Parathyroid adenoma (tissue), 2 donors: Measurements from ENCODE around the gene SEC31B.

Experiments
- H2AFZ ChIP-seq: fragments of 300-600 bp; sonication (generic); one replicate; pipeline ENCODE4 v1.7.0; 2017; ENCODE audit warnings: antibody characterized with exemption, mild to moderate bottlenecking
- H3K27ac ChIP-seq: fragments of 300-600 bp; sonication (generic); one replicate; pipeline ENCODE4 v1.7.0; 2017
- H3K27me3 ChIP-seq: fragments of 300-600 bp; sonication (generic); one replicate; pipeline ENCODE4 v1.7.0; 2017; ENCODE audit warnings: low read length; ENCODE audit not compliant: control insufficient read depth, insufficient read depth
- H3K36me3 ChIP-seq: fragments of 300-600 bp; sonication (generic); one replicate; pipeline ENCODE4 v1.7.0; 2017; ENCODE audit warnings: low read length; ENCODE audit not compliant: control insufficient read depth, insufficient read depth
- H3K4me1 ChIP-seq: fragments of 300-600 bp; sonication (generic); one replicate; pipeline ENCODE4 v1.7.0; 2017; ENCODE audit warnings: control low read depth
- H3K4me2 ChIP-seq: fragments of 300-600 bp; sonication (generic); one replicate; pipeline ENCODE4 v1.7.0; 2017; ENCODE audit warnings: low read length
- H3K4me3 ChIP-seq: fragments of 300-600 bp; sonication (generic); one replicate; pipeline ENCODE4 v1.7.0; 2017; ENCODE audit warnings: low read depth, low read length
- H3K79me2 ChIP-seq: fragments of 300-600 bp; sonication (generic); one replicate; pipeline ENCODE4 v1.7.0; 2017; ENCODE audit warnings: control low read depth
- H3K9ac ChIP-seq: fragments of 300-600 bp; sonication (generic); one replicate; pipeline ENCODE4 v1.7.0; 2017; ENCODE audit warnings: mild to moderate bottlenecking
- H3K9me3 ChIP-seq: fragments of 300-600 bp; sonication (generic); one replicate; pipeline ENCODE4 v1.7.0; 2017; ENCODE audit warnings: low read length; ENCODE audit not compliant: control insufficient read depth
- TF ChIP-seq, protein P1 (sequence below): fragments of 300-600 bp; sonication (generic); IDR thresholded peaks from one replicate; pipeline ENCODE4 v1.7.0; 2017; ENCODE audit warnings: antibody characterized with exemption, mild to moderate bottlenecking
- donor health status: primary hyperparathyroidism.

Gene SEC31B

DNA sequence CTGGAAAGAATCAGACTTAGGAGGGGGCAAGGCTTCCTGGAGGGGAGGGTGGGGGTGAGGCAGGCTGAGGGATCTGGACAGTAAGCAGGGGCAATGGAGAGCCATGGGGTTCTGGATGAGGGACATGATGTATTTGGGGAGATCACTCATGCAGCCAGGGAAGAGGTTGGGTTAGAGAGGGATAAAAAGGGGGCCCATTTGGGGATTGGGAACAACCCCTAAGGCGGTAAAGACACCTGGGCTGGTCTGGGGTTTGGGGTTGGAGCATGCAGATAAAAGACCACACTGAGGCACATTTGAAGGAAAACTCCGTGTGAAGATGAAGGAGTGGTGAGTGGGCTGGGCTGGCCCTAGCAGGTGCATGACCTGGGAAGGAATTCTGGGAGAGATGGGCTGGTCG, 46.9 kb upstream of the SEC31B start:
- Histone ChIP-seq H3K36me3 (no peaks in the 10 kb centered on the region), H3K27ac (no peak overlapping the region), H3K4me1 (no peaks in the 10 kb centered on the region), H3K4me3 (no peak overlapping the region), H3K4me2 (no peak overlapping the region), H3K79me2 (no peaks in the 10 kb centered on the region), H3K9ac (no peak overlapping the region), H2AFZ (no peak overlapping the region), H3K27me3 (no peaks in the 10 kb centered on the region), H3K9me3 (no peaks in the 10 kb centered on the region)
- TF ChIP-seq, protein P1, sequence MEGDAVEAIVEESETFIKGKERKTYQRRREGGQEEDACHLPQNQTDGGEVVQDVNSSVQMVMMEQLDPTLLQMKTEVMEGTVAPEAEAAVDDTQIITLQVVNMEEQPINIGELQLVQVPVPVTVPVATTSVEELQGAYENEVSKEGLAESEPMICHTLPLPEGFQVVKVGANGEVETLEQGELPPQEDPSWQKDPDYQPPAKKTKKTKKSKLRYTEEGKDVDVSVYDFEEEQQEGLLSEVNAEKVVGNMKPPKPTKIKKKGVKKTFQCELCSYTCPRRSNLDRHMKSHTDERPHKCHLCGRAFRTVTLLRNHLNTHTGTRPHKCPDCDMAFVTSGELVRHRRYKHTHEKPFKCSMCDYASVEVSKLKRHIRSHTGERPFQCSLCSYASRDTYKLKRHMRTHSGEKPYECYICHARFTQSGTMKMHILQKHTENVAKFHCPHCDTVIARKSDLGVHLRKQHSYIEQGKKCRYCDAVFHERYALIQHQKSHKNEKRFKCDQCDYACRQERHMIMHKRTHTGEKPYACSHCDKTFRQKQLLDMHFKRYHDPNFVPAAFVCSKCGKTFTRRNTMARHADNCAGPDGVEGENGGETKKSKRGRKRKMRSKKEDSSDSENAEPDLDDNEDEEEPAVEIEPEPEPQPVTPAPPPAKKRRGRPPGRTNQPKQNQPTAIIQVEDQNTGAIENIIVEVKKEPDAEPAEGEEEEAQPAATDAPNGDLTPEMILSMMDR: no peak

DNA sequence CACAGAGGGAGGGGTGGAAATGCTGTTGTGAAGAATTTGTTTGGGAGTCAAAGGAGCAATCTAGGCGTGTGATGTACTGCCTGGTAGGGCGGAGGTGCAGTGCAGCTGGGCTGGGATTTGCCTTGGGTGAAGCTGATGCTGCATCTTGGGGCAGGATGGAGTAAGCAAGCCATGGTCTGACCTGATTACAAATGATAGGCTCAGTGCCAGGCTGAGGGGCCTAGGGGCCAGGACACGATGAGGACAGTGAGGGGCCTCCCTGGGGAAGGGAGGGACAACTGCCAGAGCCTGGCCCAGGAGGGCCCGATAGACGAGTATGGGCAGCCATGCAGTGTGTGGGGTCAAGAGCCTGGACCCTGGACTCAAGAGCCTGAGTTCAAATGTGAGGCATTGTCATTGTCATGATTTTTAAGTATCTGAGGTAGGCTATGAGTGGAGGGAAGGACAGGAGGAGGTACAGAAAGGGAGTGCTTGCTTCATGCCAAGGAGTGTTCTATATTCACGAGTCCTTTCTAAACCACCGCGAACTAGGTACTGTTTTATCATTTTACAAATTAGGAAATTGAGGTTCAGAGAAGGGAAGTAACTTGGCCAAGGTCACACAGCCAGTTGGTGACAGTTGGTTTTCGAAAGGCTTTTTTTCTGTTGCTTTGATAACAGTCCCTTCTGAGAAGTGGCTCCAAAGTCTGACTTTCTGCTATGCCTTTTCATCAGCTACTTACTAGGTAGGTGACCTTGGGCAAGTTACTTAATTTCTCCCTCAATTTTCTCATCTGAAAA, 45.7 kb upstream of the SEC31B start:
- no peak overlapping the region for H3K9ac ChIP-seq
- no peaks in the 10 kb centered on the region for H3K79me2 ChIP-seq
- TF ChIP-seq, protein P1: no peak
- no peaks in the 10 kb centered on the region for H3K36me3 ChIP-seq
- H3K27me3 ChIP-seq: no peaks in the 10 kb centered on the region
- H3K27ac ChIP-seq: no peak overlapping the region
- H3K4me1 ChIP-seq: no peaks in the 10 kb centered on the region
- H3K9me3 ChIP-seq: no peaks in the 10 kb centered on the region
- no peak overlapping the region for H3K4me3 ChIP-seq
- H2AFZ ChIP-seq: no peak overlapping the region
- H3K4me2 ChIP-seq: no peak overlapping the region

- Histone ChIP-seq H3K4me2 (no peak overlapping the region), H3K27me3 (no peaks in the 10 kb centered on the region), H3K79me2 (no peaks in the 10 kb centered on the region), H3K4me3 (no peak overlapping the region), H3K27ac (no peak overlapping the region), H3K9ac (no peak overlapping the region), H3K36me3 (no peaks in the 10 kb centered on the region), H2AFZ (peak overlapping the region; percentile 61), H3K9me3 (no peaks in the 10 kb centered on the region), H3K4me1 (no peaks in the 10 kb centered on the region)
- TF ChIP-seq, protein P1: peak; percentile 92
These were observed 42.5 kb upstream of the SEC31B start for GRCh38 chr10:100562008-100562672.

- no peak overlapping the region for H3K27ac ChIP-seq
- no peaks in the 10 kb centered on the region for H3K36me3 ChIP-seq
- H2AFZ ChIP-seq: no peak overlapping the region
- no peaks in the 10 kb centered on the region for H3K9me3 ChIP-seq
- H3K79me2 ChIP-seq: no peaks in the 10 kb centered on the region
- no peak overlapping the region for H3K9ac ChIP-seq
- no peak overlapping the region for H3K4me3 ChIP-seq
- no peak overlapping the region for H3K4me2 ChIP-seq
- no peaks in the 10 kb centered on the region for H3K4me1 ChIP-seq
- no peaks in the 10 kb centered on the region for H3K27me3 ChIP-seq
- TF ChIP-seq, protein P1: no peak
These were observed 41.3 kb upstream of the SEC31B start for GRCh38 chr10:100561005-100561404.
